ENCODE data around the gene UBTF. TPM values are rescaled to one million over a fixed set of nuclear protein-coding genes. Genes with fewer than 3 reads are reported as not detected.
A peak's percentile ranks its signal among the peaks of the same experiment; 100 is the strongest.

UBTF gene
- total RNA-seq, 1 experiment from 2014 or later = 75.9 TPM

DNA sequence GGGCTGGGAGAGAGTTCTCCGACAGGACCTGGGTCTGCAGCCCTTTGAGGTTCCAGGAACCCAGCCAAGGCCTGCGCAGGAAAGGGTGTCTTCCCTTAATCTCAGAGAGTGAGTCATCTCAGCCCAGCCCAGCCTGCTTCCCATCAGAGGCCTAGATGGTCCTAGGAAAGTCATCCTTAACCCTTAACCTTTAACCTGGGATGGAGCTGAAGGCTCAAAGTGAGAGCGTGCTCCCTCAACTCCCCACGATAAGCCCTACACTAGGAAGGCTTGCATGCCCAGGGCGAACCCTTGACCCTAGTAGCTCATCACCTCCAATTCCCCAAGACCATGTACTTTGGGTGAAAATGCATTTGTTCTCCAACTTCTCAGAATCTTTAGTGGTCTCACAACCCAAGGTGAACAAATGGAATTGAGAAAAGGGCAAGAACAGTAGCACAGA, 15.0 kb downstream of the UBTF start (continued):
- TF ChIP-seq ZNF396 (CRISPR knock-in tag; IDR thresholded peaks at IDR 0.05; ENCODE audit: borderline replicate concordance) (no peak), ATF6 (CRISPR knock-in tag; IDR thresholded peaks at IDR 0.05) (no peak), ESRRA (CRISPR knock-in tag; IDR thresholded peaks at IDR 0.05; ENCODE audit: borderline replicate concordance) (no peak), ATF2 (CRISPR knock-in tag; IDR thresholded peaks at IDR 0.05; ENCODE audit: borderline replicate concordance, low read depth) (no peak), NFYB (CRISPR knock-in tag; conservative IDR thresholded peaks at IDR 0.05; ENCODE audit: low read depth) (no peak), ZNF219 (CRISPR knock-in tag; IDR thresholded peaks at IDR 0.05; ENCODE audit: borderline replicate concordance) (no peak)

GRCh38 chr17:44203731-44204440, 15.6 kb downstream of the UBTF start:
- CTCF ChIA-PET = interaction anchor here (0.6 to 1.9 kb wide), 34 partner anchors 9 to 319 kb away, joined by 3 to 26 read pairs (median 5); partner anchors contain the start of genes ASB16, FAM171A2, GRN and HDAC5
- no peak for TF ChIP-seq CREM (CRISPR knock-in tag; IDR thresholded peaks at IDR 0.05)
- TF ChIP-seq, protein P1, sequence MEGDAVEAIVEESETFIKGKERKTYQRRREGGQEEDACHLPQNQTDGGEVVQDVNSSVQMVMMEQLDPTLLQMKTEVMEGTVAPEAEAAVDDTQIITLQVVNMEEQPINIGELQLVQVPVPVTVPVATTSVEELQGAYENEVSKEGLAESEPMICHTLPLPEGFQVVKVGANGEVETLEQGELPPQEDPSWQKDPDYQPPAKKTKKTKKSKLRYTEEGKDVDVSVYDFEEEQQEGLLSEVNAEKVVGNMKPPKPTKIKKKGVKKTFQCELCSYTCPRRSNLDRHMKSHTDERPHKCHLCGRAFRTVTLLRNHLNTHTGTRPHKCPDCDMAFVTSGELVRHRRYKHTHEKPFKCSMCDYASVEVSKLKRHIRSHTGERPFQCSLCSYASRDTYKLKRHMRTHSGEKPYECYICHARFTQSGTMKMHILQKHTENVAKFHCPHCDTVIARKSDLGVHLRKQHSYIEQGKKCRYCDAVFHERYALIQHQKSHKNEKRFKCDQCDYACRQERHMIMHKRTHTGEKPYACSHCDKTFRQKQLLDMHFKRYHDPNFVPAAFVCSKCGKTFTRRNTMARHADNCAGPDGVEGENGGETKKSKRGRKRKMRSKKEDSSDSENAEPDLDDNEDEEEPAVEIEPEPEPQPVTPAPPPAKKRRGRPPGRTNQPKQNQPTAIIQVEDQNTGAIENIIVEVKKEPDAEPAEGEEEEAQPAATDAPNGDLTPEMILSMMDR (IDR thresholded peaks at IDR 0.05) = peak; percentile 69
- DNase-seq (ENCODE audit: low spot score) (peak; percentile 67), ATAC-seq (peak; percentile 11)
- peak overlapping the region; percentile 89 for H3K27ac Mint-ChIP-seq
- H3K9me3 Mint-ChIP-seq = no peaks in the 10 kb centered on the region
- H3K27me3 Mint-ChIP-seq (ENCODE audit: low read depth) = no peaks in the 10 kb centered on the region
- POLR2A ChIA-PET = interaction anchor here (0.6 kb wide), 2 partner anchors 10 to 38 kb away, joined by 4 to 13 read pairs; no protein-coding TSS in a partner anchor
- peaks cover 27% of the 10 kb centered on the region for H3K4me1 Mint-ChIP-seq
- H3K4me3 Mint-ChIP-seq = no peak overlapping the region
- peaks cover 14% of the 10 kb centered on the region for H3K36me3 Mint-ChIP-seq

- no peaks in the 10 kb centered on the region for H3K9me3 Mint-ChIP-seq
Observed at GRCh38 chr17:44202756-44203155, 16.7 kb downstream of the UBTF start.

More at GRCh38 chr17:44202756-44203155, 16.7 kb downstream of the UBTF start:
- TF ChIP-seq, protein P1 (IDR thresholded peaks at IDR 0.05) = no peak
- TF ChIP-seq TCF7 (CRISPR knock-in tag; IDR thresholded peaks at IDR 0.05; ENCODE audit: low read depth) = no peak
- no peak for TF ChIP-seq OVOL2 (CRISPR knock-in tag; IDR thresholded peaks at IDR 0.05; ENCODE audit: borderline replicate concordance)
- TF ChIP-seq ZNF317 (CRISPR knock-in tag; IDR thresholded peaks at IDR 0.05; ENCODE audit: borderline replicate concordance, low read depth) = no peak
- TF ChIP-seq, protein P2, sequence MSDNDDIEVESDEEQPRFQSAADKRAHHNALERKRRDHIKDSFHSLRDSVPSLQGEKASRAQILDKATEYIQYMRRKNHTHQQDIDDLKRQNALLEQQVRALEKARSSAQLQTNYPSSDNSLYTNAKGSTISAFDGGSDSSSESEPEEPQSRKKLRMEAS (CRISPR knock-in tag; IDR thresholded peaks at IDR 0.05) = no peak
- TF ChIP-seq IRF1 (CRISPR knock-in tag; IDR thresholded peaks at IDR 0.05) = no peak
- TF ChIP-seq USF1 (CRISPR knock-in tag; IDR thresholded peaks at IDR 0.05) = no peak
- TF ChIP-seq, protein P3, sequence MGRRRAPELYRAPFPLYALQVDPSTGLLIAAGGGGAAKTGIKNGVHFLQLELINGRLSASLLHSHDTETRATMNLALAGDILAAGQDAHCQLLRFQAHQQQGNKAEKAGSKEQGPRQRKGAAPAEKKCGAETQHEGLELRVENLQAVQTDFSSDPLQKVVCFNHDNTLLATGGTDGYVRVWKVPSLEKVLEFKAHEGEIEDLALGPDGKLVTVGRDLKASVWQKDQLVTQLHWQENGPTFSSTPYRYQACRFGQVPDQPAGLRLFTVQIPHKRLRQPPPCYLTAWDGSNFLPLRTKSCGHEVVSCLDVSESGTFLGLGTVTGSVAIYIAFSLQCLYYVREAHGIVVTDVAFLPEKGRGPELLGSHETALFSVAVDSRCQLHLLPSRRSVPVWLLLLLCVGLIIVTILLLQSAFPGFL (CRISPR knock-in tag; IDR thresholded peaks at IDR 0.05; ENCODE audit: borderline replicate concordance) = no peak
- TF ChIP-seq EMX1 (CRISPR knock-in tag; IDR thresholded peaks at IDR 0.05) = no peak
- TF ChIP-seq SMAD3 (CRISPR knock-in tag; IDR thresholded peaks at IDR 0.05; ENCODE audit: borderline replicate concordance) = no peak
- ChIA-PET POLR2A (no interaction called here), CTCF (interaction anchor here (1.1 to 1.3 kb wide), 3 partner anchors 18 to 112 kb away, joined by 3 to 5 read pairs (median 3); partner anchors contain the start of gene HDAC5)
- DNase-seq (ENCODE audit: low spot score) = no peak
- Mint-ChIP-seq H3K27ac (peak overlapping the region; percentile 68), H3K4me3 (no peak overlapping the region), H3K4me1 (peaks cover 33% of the 10 kb centered on the region), H3K27me3 (ENCODE audit: low read depth) (no peaks in the 10 kb centered on the region), H3K36me3 (peaks cover 8% of the 10 kb centered on the region)
- ATAC-seq = no peak
